ENCODE measurements around the gene CLUH.

Gene CLUH
- total RNA-seq = 102 to 305 reads per million in 2 experiments

GRCh38 chr17:2711608-2712299 is at the start of gene CLUH:
CLUH (minus strand) TSS chr17:2711764; CDS start chr17:2711661, 103 bp downstream.
- DNase-seq (ENCODE audit: low read depth) = peak; percentile 92

- no peak for DNase-seq (ENCODE audit: low read depth)
Observed at GRCh38 chr17:2758870-2759269, 47.3 kb upstream of the CLUH start.

GRCh38 chr17:2755891-2756724 is 44.5 kb upstream of the CLUH start:
- DNase-seq (ENCODE audit: low read depth) = no peak

GRCh38 chr17:2751491-2751890 is 39.9 kb upstream of the CLUH start:
- DNase-seq (ENCODE audit: low read depth) = no peak

GRCh38 chr17:2750721-2751120 is 39.2 kb upstream of the CLUH start:
- DNase-seq (ENCODE audit: low read depth) = no peak

- DNase-seq (ENCODE audit: low read depth) = peak; percentile 53
Observed at GRCh38 chr17:2749784-2750181, 38.2 kb upstream of the CLUH start.

GRCh38 chr17:2749058-2749783 is 37.7 kb upstream of the CLUH start, which contains the start of gene CCDC92B:
CCDC92B (minus strand) TSS chr17:2749652; CDS start chr17:2735145, 14,507 bp downstream.
- no peak for DNase-seq (ENCODE audit: low read depth)

- no peak for DNase-seq (ENCODE audit: low read depth)
Observed at GRCh38 chr17:2745317-2746037, 33.9 kb upstream of the CLUH start.

- no peak for DNase-seq (ENCODE audit: low read depth)
Observed at GRCh38 chr17:2737693-2738092, 26.1 kb upstream of the CLUH start.

GRCh38 chr17:2736956-2737355 is 25.4 kb upstream of the CLUH start:
- no peak for DNase-seq (ENCODE audit: low read depth)

GRCh38 chr17:2735896-2736295 is 24.3 kb upstream of the CLUH start:
- DNase-seq (ENCODE audit: low read depth) = no peak

GRCh38 chr17:2734939-2735338 is 23.4 kb upstream of the CLUH start:
- no peak for DNase-seq (ENCODE audit: low read depth)

- no peak for DNase-seq (ENCODE audit: low read depth)
Observed at GRCh38 chr17:2731807-2732206, 20.2 kb upstream of the CLUH start.

GRCh38 chr17:2730764-2731353 is 19.3 kb upstream of the CLUH start:
- no peak for DNase-seq (ENCODE audit: low read depth)

GRCh38 chr17:2724784-2725164 is 13.2 kb upstream of the CLUH start:
- DNase-seq (ENCODE audit: low read depth) = no peak

- no peak for DNase-seq (ENCODE audit: low read depth)
Observed at GRCh38 chr17:2723997-2724783, 12.6 kb upstream of the CLUH start.

GRCh38 chr17:2723505-2723996 is 12.0 kb upstream of the CLUH start:
- DNase-seq (ENCODE audit: low read depth) = no peak

- no peak for DNase-seq (ENCODE audit: low read depth)
Observed at GRCh38 chr17:2722611-2723010, 11.0 kb upstream of the CLUH start.

- no peak for DNase-seq (ENCODE audit: low read depth)
Observed at GRCh38 chr17:2721603-2722002, 10.0 kb upstream of the CLUH start.

GRCh38 chr17:2719861-2720260 is 8.3 kb upstream of the CLUH start:
- DNase-seq (ENCODE audit: low read depth) = no peak
